Measurements from ENCODE around the gene STAC2. TPM values are rescaled to one million over a fixed set of nuclear protein-coding genes. Genes with fewer than 3 reads are reported as not detected.

STAC2 gene
- total and polyA plus RNA-seq, 9 of the 15 experiments (the other 6 are each of a cell fraction or from before 2014, with no cell fraction given) = not detected

GRCh38 chr17:39200070-39200879 is 25.5 kb downstream of the STAC2 start, which contains the start of gene RPL19 (continued):
- TF ChIP-seq ZNF740 (CRISPR knock-in tag; IDR thresholded peaks at IDR 0.05) = peak; percentile 91
- TF ChIP-seq ZNF740 (tag; IDR thresholded peaks at IDR 0.05) = peak in 1 of 2 experiments; percentile 85; a peak in 2 of 4 replicates
- TF ChIP-seq IRF1 (CRISPR knock-in tag; IDR thresholded peaks at IDR 0.05; ENCODE audit: borderline replicate concordance) = no peak
- TF ChIP-seq ZBTB17 (CRISPR knock-in tag; IDR thresholded peaks at IDR 0.05) = no peak
- 0 out of 4 replicates have a peak, but pooled peaks of 1 of the 2 experiments have one; percentile 54 for TF ChIP-seq MAZ (CRISPR knock-in tag; conservative IDR thresholded peaks at IDR 0.05 in 1 of 2, IDR thresholded peaks at IDR 0.05 in 1 of 2)
- TF ChIP-seq, protein P1, sequence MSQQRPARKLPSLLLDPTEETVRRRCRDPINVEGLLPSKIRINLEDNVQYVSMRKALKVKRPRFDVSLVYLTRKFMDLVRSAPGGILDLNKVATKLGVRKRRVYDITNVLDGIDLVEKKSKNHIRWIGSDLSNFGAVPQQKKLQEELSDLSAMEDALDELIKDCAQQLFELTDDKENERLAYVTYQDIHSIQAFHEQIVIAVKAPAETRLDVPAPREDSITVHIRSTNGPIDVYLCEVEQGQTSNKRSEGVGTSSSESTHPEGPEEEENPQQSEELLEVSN (IDR thresholded peaks at IDR 0.05; ENCODE audit: borderline replicate concordance in 1 of 2, extremely low read depth in 1 of 2, insufficient read depth in 1 of 2, insufficient read length in 1 of 2, low read depth in 1 of 2, low read length in 1 of 2, poor library complexity in 1 of 2, severe bottlenecking in 1 of 2) = peak; percentile 22 to 51
- TF ChIP-seq ZNF511 (CRISPR knock-in tag; IDR thresholded peaks at IDR 0.05) = peak; percentile 60; the same call in 1 of the 2 replicates
- TF ChIP-seq ATF1 (CRISPR knock-in tag; IDR thresholded peaks at IDR 0.05) = no peak
- TF ChIP-seq ATF1 (tag; IDR thresholded peaks at IDR 0.05) = 0 out of 2 replicates have a peak, but pooled peaks have one; percentile 27
- no peak for TF ChIP-seq ZNF785 (CRISPR knock-in tag; IDR thresholded peaks at IDR 0.05)
- peak; percentile 99 for TF ChIP-seq JUND (IDR thresholded peaks at IDR 0.05; ENCODE audit: borderline replicate concordance, low read depth, low read length)
- TF ChIP-seq JUND (tag; IDR thresholded peaks at IDR 0.05; ENCODE audit: borderline replicate concordance, low read depth, low read length) = no peak
- TF ChIP-seq POLR2H (tag; IDR thresholded peaks at IDR 0.05; ENCODE audit: low read depth) = peak; percentile 91

Data from K562 (cell line).